Skeletal muscle cell (primary cell): ENCODE results near the gene NPL.

Experiments
- DNase-seq: peaks from one replicate; pipeline ENCODE4 v3.0.0-alpha.2; 2010; ENCODE audit warnings: low read depth
- H3K4me3 ChIP-seq: 2 replicates; pipeline ENCODE4 v1.5.1; 2011; ENCODE audit warnings: low read depth, mild to moderate bottlenecking, control low read depth, low read length, moderate library complexity

The NPL gene

GRCh38 chr1:182771187-182771984 is 18.2 kb upstream of the NPL start:
- no peak for DNase-seq
- H3K4me3 ChIP-seq: no peak overlapping the region

DNA sequence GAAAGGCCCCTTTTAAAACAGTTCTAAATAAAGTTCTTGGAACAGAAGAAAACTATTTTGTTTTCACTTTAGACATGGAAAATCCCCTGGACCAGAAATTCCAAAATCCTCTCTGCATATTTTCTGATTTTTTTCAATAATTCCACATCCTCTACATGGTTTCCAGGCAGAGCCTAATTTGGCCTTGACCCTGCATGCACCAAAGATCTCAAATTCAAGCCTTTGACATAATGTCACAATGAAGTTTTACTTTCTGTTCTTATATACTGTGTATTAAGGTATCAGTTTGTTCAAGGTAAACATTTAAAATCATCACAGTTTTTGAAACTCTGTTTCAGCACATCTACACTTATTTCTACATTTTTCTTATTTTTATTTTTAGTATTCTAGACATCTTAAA is 12.2 kb upstream of the NPL start:
- H3K4me3 ChIP-seq: no peak overlapping the region
- DNase-seq: no peak

DNA sequence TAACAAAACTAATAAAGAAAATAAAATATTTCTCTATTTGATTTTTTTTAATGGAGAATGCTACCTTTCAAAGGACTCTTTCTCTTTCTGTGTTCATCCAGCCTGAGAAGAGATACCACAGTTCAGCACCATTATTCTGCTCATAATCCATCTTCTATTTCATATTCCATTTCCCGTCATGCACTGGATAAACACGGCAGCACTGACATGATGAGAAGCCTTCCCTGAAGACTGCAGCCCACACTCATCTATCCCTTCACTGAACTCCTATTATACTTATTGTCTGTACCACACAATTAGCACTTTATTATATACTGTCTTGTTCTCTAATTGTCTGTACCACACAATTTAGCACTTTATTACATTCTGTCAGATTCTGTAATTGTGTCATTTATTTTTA is 10.7 kb upstream of the NPL start:
- DNase-seq: no peak
- H3K4me3 ChIP-seq: no peak overlapping the region

GRCh38 chr1:182779530-182779929 is 10.0 kb upstream of the NPL start:
- no peak overlapping the region for H3K4me3 ChIP-seq
- DNase-seq: no peak

GRCh38 chr1:182781841-182782586 is 7.6 kb upstream of the NPL start:
- no peak for DNase-seq
- no peak overlapping the region for H3K4me3 ChIP-seq

GRCh38 chr1:182782587-182782913 is 7.0 kb upstream of the NPL start:
- no peak overlapping the region for H3K4me3 ChIP-seq
- DNase-seq: no peak

DNA sequence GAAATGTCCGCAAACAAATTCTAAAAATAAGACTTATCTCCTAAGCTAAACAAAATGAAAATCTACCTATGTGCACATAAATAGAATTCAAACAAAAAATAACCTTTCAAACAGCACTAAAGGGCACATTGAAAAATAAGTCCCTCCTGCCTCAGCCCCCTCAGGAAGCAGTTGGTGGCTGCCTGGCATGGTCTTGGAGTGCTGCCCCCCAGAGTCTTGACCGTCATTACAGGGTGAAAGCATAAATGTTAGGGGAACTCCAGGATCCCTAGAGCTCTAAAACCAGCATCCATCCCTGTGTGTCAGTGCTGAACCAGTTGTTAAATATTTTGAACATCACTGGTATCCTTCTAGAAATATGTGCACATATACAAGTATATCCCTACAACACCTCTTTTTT is 6.5 kb upstream of the NPL start:
- H3K4me3 ChIP-seq: no peak overlapping the region
- no peak for DNase-seq

- H3K4me3 ChIP-seq: no peak overlapping the region
- no peak for DNase-seq
Observed at GRCh38 chr1:182784556-182785171, 4.9 kb upstream of the NPL start.

GRCh38 chr1:182785181-182785580 is 4.4 kb upstream of the NPL start:
- no peak for DNase-seq
- no peak overlapping the region for H3K4me3 ChIP-seq

GRCh38 chr1:182786223-182786994 is 3.2 kb upstream of the NPL start:
- DNase-seq: peak; percentile 33
- no peak overlapping the region for H3K4me3 ChIP-seq

- H3K4me3 ChIP-seq: no peak overlapping the region
- no peak for DNase-seq
Observed at GRCh38 chr1:182786995-182787324, 2.6 kb upstream of the NPL start.

DNA sequence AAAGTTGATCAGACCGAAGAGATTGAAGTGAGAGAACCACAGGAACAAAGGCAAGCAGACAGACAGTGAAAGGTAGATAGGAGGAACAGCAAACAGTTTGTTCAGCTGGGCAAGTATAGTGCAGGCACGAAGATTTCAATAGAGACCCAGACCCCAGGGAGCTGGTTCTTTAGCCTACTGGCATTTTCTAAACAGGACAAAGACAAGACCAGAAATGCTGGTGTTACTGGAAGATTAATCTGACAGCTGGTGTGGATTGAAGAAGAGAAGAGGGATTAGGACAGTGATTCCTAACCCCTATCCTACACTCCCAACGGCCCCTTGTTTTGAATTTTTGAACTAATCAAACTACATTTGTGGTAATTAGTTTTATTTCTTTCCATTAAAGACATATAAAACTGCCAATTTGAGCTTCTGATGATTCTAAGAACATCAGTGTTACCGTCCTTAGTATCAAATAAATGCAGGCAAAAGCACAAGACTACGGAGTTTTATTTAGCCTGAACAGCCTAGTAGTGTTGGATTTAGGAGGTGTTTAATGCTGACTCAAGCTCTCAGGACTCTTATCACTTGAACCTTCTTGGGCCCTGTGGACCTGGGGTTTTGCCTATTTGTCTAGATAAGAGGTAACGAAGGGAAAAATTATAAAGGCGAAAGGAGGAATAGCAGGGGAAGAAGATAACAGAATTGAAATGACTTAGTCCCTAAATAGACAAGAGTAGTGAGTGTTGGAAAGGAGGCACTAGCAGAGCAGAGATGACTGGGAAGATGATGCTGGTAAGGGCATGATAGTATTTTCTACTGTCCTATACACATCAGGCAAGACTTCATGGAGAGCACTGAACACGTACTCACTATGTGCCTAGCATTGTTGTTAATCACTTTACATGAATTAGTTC is 2.0 kb downstream of the NPL start:
- no peak for DNase-seq
- H3K4me3 ChIP-seq: no peak overlapping the region

DNA sequence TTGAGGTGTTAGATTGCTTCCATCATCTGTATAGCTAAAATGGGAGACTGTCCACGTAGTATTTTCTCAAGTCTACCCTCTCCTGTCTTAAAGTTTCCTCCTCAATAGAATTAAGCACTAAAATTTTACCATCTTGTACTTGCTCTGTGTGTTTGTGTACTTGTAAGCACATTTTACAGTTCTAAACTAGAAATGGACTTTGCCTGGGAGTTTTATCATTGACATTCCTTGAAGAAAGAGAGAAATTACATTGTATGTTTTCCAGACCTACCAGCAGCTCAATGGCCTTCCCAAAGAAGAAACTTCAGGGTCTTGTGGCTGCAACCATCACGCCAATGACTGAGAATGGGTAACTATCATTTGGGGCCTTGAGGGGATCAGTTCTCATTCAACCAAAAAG is 4.5 kb downstream of the NPL start:
- DNase-seq: no peak
- H3K4me3 ChIP-seq: no peak overlapping the region

- H3K4me3 ChIP-seq: no peak overlapping the region
- DNase-seq: no peak
Observed at GRCh38 chr1:182794676-182795201, 5.2 kb downstream of the NPL start.

- H3K4me3 ChIP-seq: no peak overlapping the region
- no peak for DNase-seq
Observed at GRCh38 chr1:182795563-182796228, 6.1 kb downstream of the NPL start.

- H3K4me3 ChIP-seq: no peak overlapping the region
- no peak for DNase-seq
Observed at GRCh38 chr1:182802006-182802803, 12.6 kb downstream of the NPL start.

GRCh38 chr1:182803846-182804245 is 14.3 kb downstream of the NPL start:
- DNase-seq: no peak
- H3K4me3 ChIP-seq: no peak overlapping the region
